Hepatic stellate cell (primary cell): ENCODE measurements around the gene SEPTIN8.
"Not testable (repeated sequence)": the region's sequence is repeated elsewhere in the genome, so short reads cannot be mapped to it uniquely, and the experiment has no call there.

Experiments used
- DNase-seq: peaks from one replicate; pipeline ENCODE4 v3.0.0; 2011; ENCODE audit warnings: low spot score

Gene SEPTIN8

DNA sequence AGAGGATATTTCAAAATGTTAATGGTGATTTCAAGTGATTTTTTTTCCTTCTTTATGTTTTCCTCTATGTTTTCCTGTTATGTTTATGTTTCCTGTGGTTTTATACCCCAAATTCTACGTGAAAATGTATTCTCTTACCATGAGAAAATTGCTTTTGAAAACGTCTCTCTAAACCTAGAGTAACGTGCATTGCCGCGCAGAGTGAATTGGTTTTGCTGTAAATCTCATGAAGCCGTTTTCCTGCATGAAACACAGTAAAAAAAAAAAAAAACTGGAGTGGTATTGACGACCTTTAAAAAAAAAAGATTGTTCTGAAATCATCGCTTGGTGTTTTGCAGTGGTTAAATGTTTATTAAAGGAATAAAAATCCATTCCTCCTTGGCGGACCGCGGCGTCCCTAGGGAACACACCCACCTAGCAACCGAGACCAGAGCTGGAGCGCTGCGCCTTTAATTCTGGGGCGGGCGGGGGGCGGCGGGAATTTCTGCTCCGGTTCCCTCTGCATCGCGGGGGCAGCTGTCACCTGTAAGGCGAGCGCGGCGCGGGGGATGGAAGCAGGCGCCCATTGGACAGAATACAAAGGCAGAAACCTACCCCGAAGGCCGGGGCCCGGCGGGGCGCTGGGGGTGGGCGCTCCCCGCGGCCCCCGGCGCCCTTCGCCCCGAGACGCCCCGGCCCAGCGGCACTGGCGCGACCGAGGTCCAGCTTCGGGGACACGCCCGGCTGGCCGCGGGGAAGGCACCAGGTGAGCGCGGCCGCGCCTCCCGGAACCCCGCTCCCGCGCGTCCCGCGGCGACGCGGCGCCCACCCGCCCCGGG is 36.0 kb upstream of the SEPTIN8 start, which contains the start of gene SOWAHA:
SOWAHA (plus strand) TSS at position 522 of the 818 bp plus-strand sequence. CDS start 320 bp downstream, outside the sequence.
- no peak for DNase-seq

GRCh38 chr5:132812123-132812765 is 35.2 kb upstream of the SEPTIN8 start:
- no peak for DNase-seq

GRCh38 chr5:132810605-132811004 is 33.6 kb upstream of the SEPTIN8 start:
- no peak for DNase-seq

GRCh38 chr5:132808866-132809265 is 31.8 kb upstream of the SEPTIN8 start:
- no peak for DNase-seq

GRCh38 chr5:132808448-132808847 is 31.4 kb upstream of the SEPTIN8 start:
- no peak for DNase-seq

DNA sequence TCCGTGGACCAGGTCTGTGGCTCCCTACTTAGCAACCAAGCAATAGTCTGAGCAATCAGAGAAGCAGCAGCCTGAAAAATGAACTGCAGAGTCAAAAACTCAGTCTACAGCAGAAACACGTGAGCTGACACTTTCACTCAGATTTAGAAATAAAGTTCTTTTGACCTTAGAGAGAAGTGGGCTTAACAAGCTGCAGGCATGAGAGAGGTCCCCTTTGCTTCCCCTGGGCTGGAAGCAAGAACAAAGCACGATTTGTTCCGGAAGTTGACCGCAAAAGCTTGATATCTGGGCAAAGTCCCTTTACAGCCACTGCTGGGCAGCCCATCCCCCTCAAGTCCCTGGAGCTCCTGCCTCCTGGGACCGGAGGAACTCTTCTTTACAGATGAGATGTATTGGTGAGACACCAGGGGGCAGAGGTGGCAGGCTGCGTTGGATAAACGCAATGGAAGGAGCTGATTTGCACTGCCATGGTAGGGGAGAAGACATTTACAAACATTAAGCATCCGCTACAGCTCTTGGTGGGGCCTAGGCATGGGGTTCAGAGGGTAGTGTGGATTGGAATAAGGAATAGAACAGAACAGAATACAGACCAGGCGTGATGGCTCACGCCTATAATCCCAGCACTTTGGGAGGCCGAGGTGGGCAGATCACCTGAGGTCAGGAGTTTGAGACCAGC is 30.3 kb upstream of the SEPTIN8 start:
- DNase-seq = no peak

DNA sequence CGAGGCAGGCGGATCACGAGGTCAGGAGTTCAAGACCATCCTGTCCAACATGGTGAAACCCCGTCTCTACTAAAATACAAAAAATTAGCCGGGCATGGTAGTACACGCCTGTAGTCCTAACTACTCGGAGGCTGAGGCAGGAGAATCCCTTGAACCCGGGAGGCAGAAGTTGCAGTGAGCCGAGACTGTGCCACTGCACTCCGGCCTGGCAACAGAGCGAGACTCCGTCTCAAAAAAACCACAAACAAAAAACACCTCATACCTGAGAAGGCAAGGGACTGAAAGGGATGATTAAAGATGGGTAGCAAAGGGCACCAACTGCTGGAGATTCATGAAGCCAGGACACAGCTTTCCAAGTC is 29.7 kb upstream of the SEPTIN8 start:
- not testable (repeated sequence) for DNase-seq

DNA sequence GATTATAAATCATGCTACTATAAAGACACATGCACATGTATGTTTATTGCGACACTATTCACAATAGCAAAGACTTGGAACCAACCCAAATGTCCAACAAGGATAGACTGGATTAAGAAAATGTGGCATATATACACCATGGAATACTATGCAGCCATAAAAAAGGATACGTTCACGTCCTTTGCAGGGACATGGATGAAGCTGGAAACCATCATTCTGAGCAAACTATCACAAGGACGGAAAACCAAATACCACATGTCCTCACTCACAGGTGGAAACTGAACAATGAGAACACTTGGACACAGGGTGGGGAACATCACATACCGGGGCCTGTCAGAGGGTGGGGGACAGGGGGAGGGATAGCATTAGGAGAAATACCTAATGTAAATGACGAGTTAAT is 28.8 kb upstream of the SEPTIN8 start:
- DNase-seq = not testable (repeated sequence)

- not testable (repeated sequence) for DNase-seq
Measured at GRCh38 chr5:132804219-132804618, 27.2 kb upstream of the SEPTIN8 start.

GRCh38 chr5:132802685-132803066 is 25.6 kb upstream of the SEPTIN8 start:
- DNase-seq = not testable (repeated sequence)

- DNase-seq = no peak
Measured at GRCh38 chr5:132802044-132802684, 25.1 kb upstream of the SEPTIN8 start.

DNA sequence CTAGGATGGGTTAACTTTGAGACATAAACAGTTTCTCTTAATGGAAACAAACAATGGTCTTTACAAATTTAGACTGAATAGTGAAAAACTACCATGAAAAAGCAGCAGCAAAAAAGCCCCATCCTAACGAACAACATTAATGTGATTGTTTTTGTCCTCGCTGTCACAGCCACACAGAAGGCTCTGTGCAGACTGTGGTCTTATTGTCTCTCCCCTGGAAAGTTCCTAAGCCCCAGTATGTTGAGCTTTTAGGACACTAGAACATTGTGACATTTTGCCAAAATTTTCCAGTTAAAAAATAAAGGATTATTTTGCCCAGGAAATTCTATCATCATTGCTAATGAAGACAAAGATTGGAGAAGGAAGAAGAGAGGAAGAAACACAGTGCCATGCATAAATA is 23.5 kb upstream of the SEPTIN8 start:
- no peak for DNase-seq

DNA sequence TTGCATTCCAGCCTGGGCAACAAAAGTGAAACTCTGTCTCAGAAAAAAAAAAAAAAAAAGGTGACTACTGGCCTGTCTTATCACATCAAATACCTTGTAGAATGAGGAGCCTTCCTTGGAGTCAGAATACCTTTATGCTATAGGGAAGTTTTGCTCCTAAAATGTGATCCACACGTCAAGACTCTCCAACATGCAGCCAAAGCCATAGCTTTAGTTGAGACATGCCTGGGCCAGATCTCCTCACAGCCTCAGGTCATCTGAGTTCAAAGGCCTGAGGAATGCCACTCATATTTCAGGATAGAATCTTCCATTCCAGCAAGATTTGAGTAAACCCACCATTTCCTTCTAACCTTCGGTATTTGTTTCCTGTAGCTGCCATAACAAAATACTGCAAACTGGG is 22.4 kb upstream of the SEPTIN8 start:
- DNase-seq = no peak

DNA sequence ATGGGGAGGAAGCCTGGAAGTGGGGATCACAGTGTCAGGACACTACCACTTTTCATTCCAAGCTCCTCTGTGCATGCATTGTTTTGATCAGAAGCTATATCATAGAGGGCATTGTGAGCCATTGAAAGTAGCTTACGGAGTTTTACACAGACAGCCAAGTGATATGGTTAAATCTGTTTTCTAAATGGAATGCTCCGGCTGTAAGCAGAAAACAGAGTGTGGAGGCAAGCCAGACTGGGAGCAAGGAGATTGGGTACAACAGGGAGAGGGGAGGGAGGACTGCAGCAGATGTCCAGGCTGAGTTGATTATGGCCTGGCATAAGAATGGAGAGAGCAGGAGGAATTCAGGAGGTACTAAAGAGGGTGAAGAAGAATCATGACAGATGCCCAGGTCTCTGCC is 20.6 kb upstream of the SEPTIN8 start:
- DNase-seq = no peak

DNA sequence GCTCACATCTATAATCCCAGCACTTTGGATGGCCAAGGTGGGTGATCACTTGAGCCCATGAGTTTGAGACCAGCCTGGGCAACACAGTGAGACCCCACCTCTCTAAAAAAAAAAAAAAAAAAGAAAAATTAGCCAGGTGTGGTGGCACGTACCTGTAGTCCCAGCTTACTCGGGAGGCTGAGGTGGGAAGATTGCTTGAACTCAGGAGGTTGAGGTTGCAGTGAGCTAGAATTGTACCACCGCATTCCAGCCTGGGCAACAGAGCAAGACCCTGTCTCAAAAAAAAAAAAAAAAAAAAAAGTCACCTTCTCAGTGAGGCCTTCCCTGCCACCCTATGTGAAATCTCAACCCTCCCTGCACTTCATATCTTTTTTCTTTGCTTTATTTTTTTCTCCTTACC is 14.0 kb upstream of the SEPTIN8 start:
- DNase-seq = no peak

- no peak for DNase-seq
Measured at GRCh38 chr5:132790201-132790865, 13.3 kb upstream of the SEPTIN8 start.

DNA sequence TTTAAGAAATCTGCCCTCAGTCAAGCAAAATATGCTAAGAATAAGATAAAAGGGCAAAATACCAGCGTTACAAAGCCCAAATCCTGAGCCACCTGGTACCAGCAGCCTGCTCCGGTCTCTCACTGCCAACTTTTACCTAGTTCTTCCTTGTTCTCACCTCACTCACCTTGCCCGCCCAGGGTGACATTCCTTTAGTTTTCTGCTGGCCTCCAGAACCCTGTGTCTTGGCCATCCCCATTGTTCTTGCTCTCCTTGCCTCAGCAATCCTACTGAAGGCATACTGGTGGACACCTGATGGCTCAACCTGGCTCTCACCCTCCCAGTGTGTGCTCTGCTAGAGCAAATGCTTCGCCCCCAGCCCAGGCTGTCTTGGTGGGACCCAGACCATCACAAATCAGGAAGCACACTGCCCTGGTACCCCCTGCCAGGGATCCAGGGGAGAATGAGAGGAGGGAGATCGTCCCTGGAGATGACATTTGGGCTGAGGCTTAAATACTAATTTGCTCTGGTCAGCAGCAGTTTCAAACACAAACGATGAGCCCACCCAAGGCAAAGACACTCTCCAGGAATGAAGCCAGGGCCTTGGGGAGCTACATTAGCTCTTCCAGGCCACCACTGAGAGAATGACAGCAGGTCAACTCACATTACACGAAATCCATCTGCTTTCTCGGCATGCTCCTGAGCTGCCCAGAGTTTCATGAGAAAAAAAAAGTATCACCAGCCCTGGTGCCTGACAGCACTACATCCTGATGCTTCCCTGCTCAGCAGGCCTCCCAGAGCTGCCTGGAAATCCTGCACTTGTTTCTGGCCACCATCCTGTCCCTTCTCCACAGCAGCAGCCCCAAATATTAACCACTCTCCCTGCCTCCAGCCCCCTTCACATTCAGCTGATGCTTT is 12.2 kb upstream of the SEPTIN8 start:
- no peak for DNase-seq

DNA sequence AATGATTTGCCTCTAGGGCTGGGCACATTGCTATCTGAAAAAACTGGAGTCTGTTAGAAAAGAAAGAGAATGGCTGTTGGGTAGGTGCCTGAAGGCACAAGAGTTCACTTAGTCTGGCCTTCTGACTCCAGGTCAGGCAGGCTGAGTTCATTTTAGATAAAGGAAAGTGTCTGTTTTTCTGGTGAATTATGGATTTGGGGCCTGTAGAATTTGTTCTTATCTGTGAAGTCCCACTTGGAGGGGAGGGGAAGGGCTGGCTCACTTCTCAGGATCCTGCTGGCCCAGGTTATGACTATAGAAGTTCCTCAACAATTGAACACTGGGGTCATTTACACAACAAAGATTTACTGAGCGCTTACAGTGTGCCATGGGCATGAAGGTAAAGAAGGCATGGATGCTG is 11.5 kb upstream of the SEPTIN8 start:
- DNase-seq = no peak

DNA sequence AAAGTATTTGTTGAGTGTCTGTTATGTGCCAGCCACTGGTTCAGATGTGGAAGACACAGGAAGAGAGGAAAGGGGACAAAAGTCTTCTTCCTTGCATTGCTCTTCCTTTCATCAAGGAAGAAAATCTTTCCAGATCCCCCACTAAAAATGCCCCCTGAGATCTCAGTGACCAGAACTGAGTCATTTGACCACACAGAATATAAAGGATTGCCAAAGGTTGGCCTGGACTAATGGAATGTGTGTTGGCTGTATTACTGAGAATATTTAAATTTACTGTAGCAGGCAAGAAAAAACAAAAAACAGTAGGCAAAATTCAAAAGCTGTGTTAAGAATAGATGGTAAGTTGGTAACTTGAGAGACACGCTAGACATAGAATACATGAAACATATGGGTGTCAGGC is 10.0 kb upstream of the SEPTIN8 start:
- no peak for DNase-seq

DNA sequence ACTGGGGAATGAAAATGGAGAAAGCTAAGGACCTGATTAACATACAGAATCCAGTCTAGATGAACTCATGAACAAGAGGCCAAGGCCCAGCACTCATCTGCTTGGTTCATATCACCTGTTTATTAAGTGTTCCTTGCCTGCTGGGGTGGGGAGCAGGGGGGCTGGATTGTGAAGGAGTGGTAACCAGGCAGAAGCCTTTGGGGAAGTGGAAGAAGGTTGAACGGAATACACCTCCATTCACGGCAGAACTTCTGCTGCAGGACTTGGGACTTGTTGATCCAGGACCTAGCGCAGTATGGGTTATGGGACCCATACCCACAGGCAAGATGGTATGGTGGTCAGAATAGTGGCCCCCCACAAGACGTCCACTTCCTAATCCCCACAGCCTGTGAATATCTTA is 8.8 kb upstream of the SEPTIN8 start:
- DNase-seq = no peak

- no peak for DNase-seq
Measured at GRCh38 chr5:132785365-132785764, 8.3 kb upstream of the SEPTIN8 start.
